ENCODE results near the gene PLXNB2.
"Not testable (repeated sequence)": the region's sequence is repeated elsewhere in the genome, so short reads cannot be mapped to it uniquely, and the experiment has no call there.

Gene PLXNB2

GRCh38 chr22:50325444-50326224, 18.2 kb upstream of the PLXNB2 start:
- no peak for DNase-seq

GRCh38 chr22:50323900-50324299, 16.5 kb upstream of the PLXNB2 start:
- no peak for DNase-seq

- DNase-seq = not testable (repeated sequence)
These were observed 15.1 kb upstream of the PLXNB2 start for GRCh38 chr22:50322382-50323104.

- no peak for DNase-seq
These were observed 13.4 kb upstream of the PLXNB2 start for GRCh38 chr22:50320671-50321325.

- DNase-seq = no peak
These were observed 12.7 kb upstream of the PLXNB2 start for GRCh38 chr22:50320116-50320515.

- no peak for DNase-seq
These were observed 12.1 kb upstream of the PLXNB2 start for GRCh38 chr22:50319503-50319951.

GRCh38 chr22:50318698-50319411, 11.4 kb upstream of the PLXNB2 start:
- no peak for DNase-seq

- DNase-seq = no peak
These were observed 10.9 kb upstream of the PLXNB2 start for GRCh38 chr22:50318356-50318697.

- DNase-seq = no peak
These were observed 10.2 kb upstream of the PLXNB2 start for GRCh38 chr22:50317674-50318073.

- DNase-seq = peak in 1 of 2 experiments; percentile 37
These were observed 9.7 kb upstream of the PLXNB2 start for GRCh38 chr22:50317178-50317577.

GRCh38 chr22:50316114-50317065, 8.9 kb upstream of the PLXNB2 start:
- DNase-seq = no peak

- DNase-seq = no peak
These were observed 8.1 kb upstream of the PLXNB2 start for GRCh38 chr22:50315289-50316113.

GRCh38 chr22:50314455-50315288, 7.2 kb upstream of the PLXNB2 start:
- no peak for DNase-seq

- no peak for DNase-seq
These were observed 6.6 kb upstream of the PLXNB2 start for GRCh38 chr22:50314081-50314454.

- no peak for DNase-seq
These were observed 6.2 kb upstream of the PLXNB2 start for GRCh38 chr22:50313600-50313999.

GRCh38 chr22:50313021-50313420, 5.6 kb upstream of the PLXNB2 start:
- no peak for DNase-seq

- DNase-seq = no peak
These were observed 4.9 kb upstream of the PLXNB2 start for GRCh38 chr22:50312371-50312770.

GRCh38 chr22:50311606-50312351, 4.3 kb upstream of the PLXNB2 start:
- DNase-seq = no peak

GRCh38 chr22:50310949-50311444, 3.6 kb upstream of the PLXNB2 start:
- DNase-seq = no peak
